ENCODE measurements around the gene SIM2.
A peak's percentile ranks its signal among the peaks of the same experiment; 100 is the strongest.

- TF ChIP-seq CTCF (conservative IDR thresholded peaks at IDR 0.05 in 1 of 2, IDR thresholded peaks at IDR 0.05 in 1 of 2; ENCODE audit: extremely low read depth in 1 of 2, insufficient read depth in 1 of 2, low read depth in 1 of 2, low read length in 2 of 2) (no peak), EZH2 (IDR thresholded peaks at IDR 0.05; ENCODE audit: borderline replicate concordance, low read length) (peak; percentile 16)
Observed at GRCh38 chr21:36693489-36694030, 5.4 kb upstream of the SIM2 start.
